CD4-positive, alpha-beta T cell treated with Interferon alpha-2 for 1 hour (primary cell): Measurements from ENCODE around the gene CACNB3.
A peak's percentile ranks its signal among the peaks of the same experiment; 100 is the strongest.
"Not testable (repeated sequence)": the region's sequence is repeated elsewhere in the genome, so short reads cannot be mapped to it uniquely, and the experiment has no call there.

Experiments
- DNase-seq, 2 donors: peaks; one replicate each; pipeline ENCODE4 v3.0.0-alpha.2; 2020 to 2022

Gene CACNB3

DNA sequence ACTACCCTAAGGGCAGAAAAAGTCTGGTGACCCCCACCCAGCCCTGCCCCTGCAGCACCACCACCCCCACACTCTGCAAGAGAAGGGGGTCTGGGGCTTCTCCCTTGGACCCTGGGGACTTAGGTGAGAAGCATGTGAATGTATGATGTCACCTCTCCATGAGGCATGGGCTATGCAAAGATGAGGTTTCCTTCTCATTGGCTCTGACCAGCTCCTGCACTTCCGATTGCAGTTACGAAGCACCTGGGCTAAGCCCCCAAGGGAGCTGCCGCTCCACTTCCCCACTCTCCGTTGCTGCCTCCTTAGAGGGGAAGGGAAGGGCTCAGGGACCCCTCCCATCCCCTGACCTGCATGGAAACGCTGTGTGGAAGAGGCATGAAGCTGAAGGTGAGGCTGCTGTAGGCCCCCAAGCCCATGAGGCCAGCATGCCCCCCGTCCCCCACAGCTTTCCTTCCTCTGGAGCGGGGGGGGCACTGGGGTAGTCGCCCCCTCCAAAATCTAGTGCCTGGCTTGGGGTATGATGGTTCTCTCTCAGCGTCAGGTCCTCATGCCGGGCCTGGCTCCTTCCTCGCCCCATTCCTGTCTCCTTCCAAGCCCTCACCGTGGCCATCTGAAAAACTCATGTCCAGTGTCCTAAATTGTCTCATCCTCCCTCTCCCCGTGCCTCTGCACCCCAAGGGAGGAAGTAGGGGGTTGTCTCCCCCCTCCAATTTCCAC lies 39.1 kb downstream of the CACNB3 start:
- DNase-seq, result no peak

GRCh38 chr12:48858043-48858442 lies 39.7 kb downstream of the CACNB3 start:
- DNase-seq, result no peak

GRCh38 chr12:48859607-48860006 lies 41.3 kb downstream of the CACNB3 start:
- no peak for DNase-seq

GRCh38 chr12:48860236-48860635 lies 41.9 kb downstream of the CACNB3 start:
- not testable (repeated sequence) for DNase-seq

- DNase-seq, result no peak
These were observed 42.8 kb downstream of the CACNB3 start for GRCh38 chr12:48861111-48861510.

DNA sequence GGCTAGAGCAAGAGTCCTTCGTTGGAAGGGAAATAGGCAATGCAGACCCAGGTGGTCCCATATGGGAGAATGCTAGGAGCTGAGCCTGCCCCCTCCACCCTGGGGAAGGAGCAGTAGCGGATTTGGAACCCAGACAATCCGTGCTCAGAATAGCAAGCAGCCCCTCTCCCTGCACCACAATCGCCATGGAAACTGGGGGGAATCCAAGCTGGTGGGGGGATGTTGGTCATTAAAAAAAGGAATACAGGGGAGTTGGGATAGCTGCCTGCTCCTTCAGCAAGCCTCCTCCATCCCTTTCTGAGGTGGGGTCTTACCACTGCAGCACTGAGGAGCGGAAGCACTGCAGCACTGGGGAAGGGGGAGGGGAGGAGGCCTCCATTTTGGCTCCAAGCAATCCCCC lies 44.5 kb downstream of the CACNB3 start:
- no peak for DNase-seq

- DNase-seq, result no peak
These were observed 45.0 kb downstream of the CACNB3 start for GRCh38 chr12:48863291-48863690.

DNA sequence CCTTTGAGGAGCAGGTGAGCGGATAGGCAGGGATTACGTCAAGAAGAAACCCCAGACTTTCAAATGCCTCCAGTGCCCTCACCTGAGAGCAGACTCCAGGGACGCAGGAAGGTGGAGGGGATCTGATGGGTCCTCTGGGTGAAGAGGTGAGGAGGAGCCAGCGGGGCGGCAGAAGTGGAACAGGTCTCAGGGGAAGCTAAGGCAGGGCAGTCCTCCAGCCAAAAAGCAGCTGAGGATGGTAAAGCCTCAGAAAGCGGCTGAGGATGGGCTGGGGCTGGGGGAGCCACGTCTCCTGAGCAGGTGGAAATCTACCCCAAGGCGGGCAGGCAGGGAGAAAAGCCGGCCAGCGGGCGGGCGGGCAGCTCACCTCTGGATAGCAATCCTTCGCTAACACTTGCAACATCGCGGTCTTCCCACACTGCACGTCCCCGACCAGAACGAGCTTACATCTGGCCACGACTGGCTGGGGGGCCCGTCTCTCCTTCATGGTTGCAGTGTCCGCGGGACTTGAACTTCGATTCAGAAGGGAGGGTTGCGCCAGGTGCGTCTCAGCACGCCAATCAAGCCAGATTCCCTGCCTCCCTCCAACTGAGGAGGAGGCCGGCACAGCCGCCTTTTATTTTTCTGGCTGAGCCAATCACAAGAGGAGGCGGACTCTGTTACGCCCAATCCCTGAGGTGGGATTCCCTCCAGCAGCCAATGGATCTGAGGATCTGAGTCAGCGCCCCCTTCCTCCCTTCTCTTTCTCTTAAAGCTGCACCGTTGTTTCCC lies 47.2 kb downstream of the CACNB3 start, which contains the start of gene RND1:
RND1 (minus strand) TSS at position 590 of the 771 bp plus-strand sequence; CDS start at position 487, 103 bp downstream.
- peak; percentile 86 to 92 for DNase-seq

DNA sequence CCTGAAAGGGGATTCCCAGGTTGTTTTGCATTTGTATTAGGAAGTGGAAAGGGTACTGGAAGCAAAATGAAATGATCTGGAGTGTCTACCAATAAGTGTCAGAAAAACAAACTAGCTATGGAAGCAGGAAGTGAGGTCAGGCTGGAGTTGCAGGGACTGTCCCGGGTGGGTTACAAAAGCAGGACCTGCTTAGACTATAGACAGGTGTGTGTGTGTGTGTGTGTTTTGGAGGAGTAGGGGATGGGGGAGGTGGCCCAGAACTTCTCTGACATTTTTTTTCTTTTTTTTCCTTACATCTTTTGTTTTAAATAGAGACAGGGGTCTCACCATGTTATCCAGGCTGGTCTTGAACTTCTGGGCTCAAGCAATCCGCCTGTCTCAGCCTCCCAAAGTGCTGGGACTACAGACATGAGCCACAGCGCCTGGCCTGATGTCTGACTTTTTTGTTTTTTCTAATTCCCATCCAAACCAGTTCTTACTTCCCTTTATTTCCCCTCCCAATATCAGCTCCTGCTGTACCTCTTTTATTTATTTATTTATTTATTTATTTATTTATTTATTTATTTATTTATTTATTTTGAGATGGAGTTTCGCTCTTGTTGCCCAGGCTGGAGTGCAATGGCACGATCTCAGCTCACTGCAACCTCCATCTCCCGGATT lies 47.9 kb downstream of the CACNB3 start:
- no peak for DNase-seq

DNA sequence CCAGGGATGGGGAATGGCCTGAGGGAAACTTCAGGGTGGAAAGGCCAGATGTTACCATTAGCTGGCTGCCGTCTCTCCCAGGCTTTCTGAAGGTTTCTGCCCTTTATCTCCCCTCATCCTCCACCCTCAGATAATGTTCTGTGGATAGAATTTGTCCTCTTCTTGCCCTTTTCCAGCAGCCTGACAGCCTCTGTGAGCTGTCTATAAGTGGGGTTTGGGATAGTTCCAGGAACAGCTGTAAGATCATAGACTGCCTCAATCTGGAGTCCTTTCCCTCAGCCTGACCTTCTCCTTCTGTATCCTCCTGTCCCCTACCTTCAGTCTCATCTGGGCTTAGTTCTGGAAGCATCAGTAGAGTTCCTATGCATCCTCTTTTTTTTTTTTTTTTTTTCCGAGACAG lies 50.2 kb downstream of the CACNB3 start:
- no peak for DNase-seq

- no peak for DNase-seq
These were observed 50.9 kb downstream of the CACNB3 start for GRCh38 chr12:48869191-48869590.

DNA sequence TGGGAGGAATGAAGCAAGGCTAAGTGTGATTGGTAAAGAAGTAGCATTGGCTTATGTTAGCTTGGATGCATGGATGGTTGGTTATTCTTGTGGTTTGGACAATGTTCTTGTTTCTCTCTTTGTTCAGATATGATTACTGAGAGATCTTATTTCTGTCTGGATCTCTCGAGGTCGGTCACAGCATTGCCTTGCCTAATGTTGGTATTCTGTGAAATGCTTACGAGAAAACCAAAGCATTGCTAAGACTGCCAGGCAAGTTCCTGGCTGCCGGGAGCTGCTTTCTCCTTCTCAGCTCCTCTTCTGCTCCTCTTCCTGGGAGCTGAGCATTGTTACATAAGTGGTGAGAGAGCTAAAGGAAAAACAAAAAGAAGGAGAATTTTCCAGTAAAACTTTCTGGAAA lies 54.8 kb downstream of the CACNB3 start:
- DNase-seq, result no peak

DNA sequence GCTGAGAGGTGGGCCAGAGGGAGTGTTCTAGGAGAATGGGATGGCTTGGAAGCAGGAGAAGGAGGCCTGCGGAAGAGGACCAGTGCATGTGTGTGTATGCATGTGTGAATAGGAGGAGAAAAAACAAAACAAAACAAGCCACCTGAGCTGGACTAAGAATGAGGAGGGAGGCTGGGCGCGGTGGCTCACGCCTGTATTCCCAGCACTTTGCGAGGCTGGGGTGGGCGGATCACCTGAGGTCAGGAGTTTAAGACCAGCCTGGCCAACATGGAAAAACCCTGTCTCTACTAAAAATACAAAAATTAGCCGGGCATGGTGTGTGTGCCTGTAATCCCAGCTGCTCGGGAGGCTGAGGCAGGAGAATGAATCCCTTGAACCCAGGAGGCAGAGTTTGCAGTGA lies 55.2 kb downstream of the CACNB3 start:
- DNase-seq, result not testable (repeated sequence)

GRCh38 chr12:48875944-48876515 lies 57.7 kb downstream of the CACNB3 start:
- DNase-seq, result no peak
